HepG2 (cell line): Measurements from ENCODE around the gene NUTF2. TPM values are rescaled to one million over a fixed set of nuclear protein-coding genes. Genes with fewer than 3 reads are reported as not detected.

Experiments used
- ATAC-seq: fragments of 200-7000 bp; cut with Tn5 transposase; 3 replicates; pipeline ENCODE4 v1.9.1; 2020; ENCODE audit warnings: mild to moderate bottlenecking, moderate library complexity
- BruUV-seq: library from RNA; stranded (reverse); fragments of 400-500 nt; replicated peaks from 2 replicates; lab custom pipeline; 2021; lab: Mats Ljungman, UMichigan
- CTCF ChIA-PET: fragments of 300-600 bp; formaldehyde crosslinking; extraction: SDS; loops from one replicate; lab custom pipeline; 2021; ENCODE audit warnings: low total read pairs, inconsistent platforms, low intra/inter-chr PET ratio; lab: Yijun Ruan, JAX
- POLR2A ChIA-PET: fragments of 350-600 bp; sonication (Branson Sonifier 250); formaldehyde crosslinking; loops from one replicate; lab custom pipeline; 2020; ENCODE audit warnings: antibody characterized with exemption, inconsistent platforms; lab: Yijun Ruan, JAX
- DNase-seq: peaks from one replicate; pipeline ENCODE4 v3.0.0-alpha.2; 2015; ENCODE audit warnings: low spot score
- FAIRE-seq: peaks from 3 replicates; lab custom pipeline; 2011; peaks lifted over from hg19 to GRCh38; lab: Jason Lieb, UNC
- H2AFZ ChIP-seq: one replicate; pipeline ENCODE4 v1.6.1; 2011; ENCODE audit warnings: low read length, inconsistent platforms
- H3K27ac ChIP-seq: fragments of 300-600 bp; 3 replicates; pipeline ENCODE4 v1.8.0; 2011; ENCODE audit warnings: mixed run types, mild to moderate bottlenecking, mixed read lengths, low read length, inconsistent platforms; ENCODE audit not compliant: insufficient read depth; ENCODE audit errors: extremely low read length
- H3K27me3 ChIP-seq, 2 experiments: fragments of 200-600 bp in 1 of 2; 2 replicates in 1 of 2; 3 replicates in 1 of 2; pipeline versions ENCODE4 v1.6.0 to v1.8.0; 2011; ENCODE audit warnings: low read length in 2 of 2, mild to moderate bottlenecking in 2 of 2, moderate library complexity in 2 of 2, inconsistent platforms in 1 of 2; ENCODE audit not compliant: insufficient read depth in 2 of 2, control insufficient read depth in 1 of 2
- H3K36me3 ChIP-seq, 2 experiments: fragments of 200-600 bp in 1 of 2; replicated peaks in 1 of 2; 2 replicates in 1 of 2; 3 replicates in 1 of 2; pipeline versions ENCODE4 v1.5.1 to v1.8.0; 2011; ENCODE audit warnings: low read length in 2 of 2, inconsistent platforms in 1 of 2; ENCODE audit not compliant: insufficient read depth in 2 of 2, control insufficient read depth in 1 of 2
- H3K4me1 ChIP-seq: 2 replicates; pipeline ENCODE4 v1.5.1; 2012; ENCODE audit warnings: low read length, inconsistent platforms; ENCODE audit not compliant: insufficient read depth
- H3K4me2 ChIP-seq: 2 replicates; pipeline ENCODE4 v1.6.0; 2011; ENCODE audit warnings: low read depth, low read length, inconsistent platforms
- H3K4me3 ChIP-seq, 3 experiments: fragments of 200-600 bp in 1 of 3; sonication (generic), shearing (Covaris generic) in 1 of 3; replicated peaks in 1 of 3; 2 replicates each; pipeline ENCODE4 v1.5.1; 2011 to 2016; ENCODE audit warnings: low read length in 3 of 3, inconsistent platforms in 2 of 3, low read depth in 2 of 3, mild to moderate bottlenecking in 2 of 3, control low read depth in 1 of 3, mixed read lengths in 1 of 3; ENCODE audit not compliant: insufficient read depth in 1 of 3
- H3K79me2 ChIP-seq: one replicate; pipeline ENCODE4 v1.6.1; 2011; ENCODE audit warnings: low read length, inconsistent platforms; ENCODE audit not compliant: insufficient read depth
- H3K9ac ChIP-seq: 2 replicates; pipeline ENCODE4 v1.6.0; 2011; ENCODE audit warnings: mild to moderate bottlenecking, low read depth, low read length, inconsistent platforms; ENCODE audit not compliant: insufficient read depth
- H3K9me3 ChIP-seq: 2 replicates; pipeline ENCODE4 v1.5.1; 2012; ENCODE audit warnings: mild to moderate bottlenecking, low read length
- H4K20me1 ChIP-seq: 2 replicates; pipeline ENCODE4 v1.6.0; 2011; ENCODE audit warnings: inconsistent platforms, mild to moderate bottlenecking, low read length, moderate library complexity; ENCODE audit not compliant: insufficient read depth
- GABPB1 ChIP-seq: IDR thresholded peaks from 2 replicates; pipeline ENCODE4 v1.6.1; 2016; ENCODE audit warnings: mild to moderate bottlenecking, missing genetic modification reagents, moderate library complexity, missing compliant biosample characterization
- KDM2A ChIP-seq: sonication (generic); formaldehyde crosslinking; IDR thresholded peaks from 2 replicates; pipeline ENCODE4 v1.4.0; 2020; ENCODE audit warnings: low read depth, missing genetic modification reagents, borderline replicate concordance
- KLF11 ChIP-seq: IDR thresholded peaks from 2 replicates; pipeline ENCODE4 v1.6.1; 2016; ENCODE audit warnings: missing compliant biosample characterization
- KLF16 ChIP-seq, 2 experiments: sonication (generic) in 1 of 2; formaldehyde crosslinking in 1 of 2; IDR thresholded peaks; 2 replicates each; pipeline versions ENCODE4 v1.6.1 to v1.8.0; 2016 to 2023; ENCODE audit warnings: missing genetic modification reagents in 2 of 2, missing compliant biosample characterization in 1 of 2
- MTF2 ChIP-seq: sonication (generic); formaldehyde crosslinking; IDR thresholded peaks from 2 replicates; pipeline ENCODE4 v1.5.0; 2020; ENCODE audit warnings: missing genetic modification reagents, borderline replicate concordance
- NFIB ChIP-seq: sonication (generic); formaldehyde crosslinking; IDR thresholded peaks from 2 replicates; pipeline ENCODE4 v1.9.0; 2021; ENCODE audit warnings: missing genetic modification reagents, mild to moderate bottlenecking, borderline replicate concordance
- NRL ChIP-seq: sonication (generic); formaldehyde crosslinking; IDR thresholded peaks from 2 replicates; pipeline ENCODE4 v1.5.0; 2020; ENCODE audit warnings: missing genetic modification reagents, mild to moderate bottlenecking, moderate library complexity, borderline replicate concordance
- POGK ChIP-seq: sonication (generic); formaldehyde crosslinking; conservative IDR thresholded peaks from 2 replicates; pipeline ENCODE4 v1.8.0; 2022; ENCODE audit warnings: mild to moderate bottlenecking, moderate library complexity, missing genetic modification reagents
- REST ChIP-seq, 2 experiments: IDR thresholded peaks; 2 replicates each; pipeline ENCODE4 v1.6.1; 2011 to 2012; ENCODE audit warnings: low read length in 2 of 2, borderline replicate concordance in 1 of 2, low read depth in 1 of 2, mild to moderate bottlenecking in 1 of 2, moderate library complexity in 1 of 2
- WIZ ChIP-seq: sonication (generic); formaldehyde crosslinking; IDR thresholded peaks from 2 replicates; pipeline ENCODE4 v1.5.1; 2020; ENCODE audit warnings: mild to moderate bottlenecking, missing genetic modification reagents
- ZNF414 ChIP-seq: sonication (generic); formaldehyde crosslinking; IDR thresholded peaks from 2 replicates; pipeline ENCODE4 v1.5.0; 2020; ENCODE audit warnings: missing genetic modification reagents
- ZNF460 ChIP-seq: sonication (generic); formaldehyde crosslinking; IDR thresholded peaks from 2 replicates; pipeline ENCODE4 v1.5.1; 2020; ENCODE audit warnings: missing genetic modification reagents, mild to moderate bottlenecking, borderline replicate concordance
- ZNF577 ChIP-seq: sonication (generic); formaldehyde crosslinking; IDR thresholded peaks from 2 replicates; pipeline ENCODE4 v1.4.0; 2020; ENCODE audit warnings: mild to moderate bottlenecking, low read depth, missing genetic modification reagents, borderline replicate concordance
- WGBS: methylation state at CpG from one replicate; pipeline ENCODE4 v1.1.6; 2017; ENCODE audit warnings: low lambda C conversion rate; 5-methylcytosine and 5-hydroxymethylcytosine counted together
- in situ Hi-C: cut with HindIII; loops from 2 replicates; pipeline ENCODE4 v1.10.0; 2017; ENCODE audit warnings: low pct_unique_long_range_greater_than_20kb; ENCODE audit not compliant: extremely low pct_ligation_motif_present
- intact Hi-C: fragments of 100-400 bp; cut with micrococcal nuclease; formaldehyde crosslinking; loops from one replicate; pipeline ENCODE4 v1.10.0; 2022; ENCODE audit not compliant: unreplicated experiment
- polyA plus RNA-seq, 8 experiments: library from polyadenylated mRNA; depleted of rRNA in 3 of 8; stranded (reverse) in 7 of 8; unstranded in 1 of 8; fragments of >200 nt; fragmentation: Illumina TruSeq in 4 of 8; extraction: Trizol in 4 of 8; gene quantifications; 2 replicates each; pipeline versions ENCODE4 v1.2.1 to v1.2.3, GENCODE V29; 2011 to 2016; ENCODE audit warnings: low read depth in 4 of 8, missing spikeins in 1 of 8, mixed read lengths in 1 of 8; ENCODE audit not compliant: insufficient read depth in 1 of 8
- total RNA-seq, 5 experiments: library from RNA; depleted of rRNA; stranded (reverse); fragments of >200 nt; fragmentation: Illumina TruSeq; extraction: Trizol; gene quantifications; 2 replicates each; pipeline ENCODE4 v1.2.3, GENCODE V29; 2016; ENCODE audit warnings: low read depth in 1 of 5

The NUTF2 gene
- total and polyA plus RNA-seq, 2 of the 13 experiments (the other 11 are each of a cell fraction or from before 2014, with no cell fraction given): 168 to 214 TPM

- TF ChIP-seq KDM2A (CRISPR knock-in tag) (no peak), KLF11 (no peak), NFIB (CRISPR knock-in tag) (0 out of 2 replicates have a peak, but pooled peaks have one; percentile 53), POGK (CRISPR knock-in tag) (no peak), WIZ (CRISPR knock-in tag) (0 out of 2 replicates have a peak, but pooled peaks have one; percentile 60), ZNF414 (CRISPR knock-in tag) (0 out of 2 replicates have a peak, but pooled peaks have one; percentile 62), ZNF577 (no peak), NRL (CRISPR knock-in tag) (no peak)
These were observed 27.0 kb downstream of the NUTF2 start (continued) for GRCh38 chr16:67873435-67874370.

- BruUV-seq: no TSS peak
- Histone ChIP-seq H3K4me2 (peak overlapping the region; percentile 91), H3K36me3 (peaks cover 42 to 66% of the 10 kb centered on the region in 2 experiments), H3K4me1 (peaks cover 30% of the 10 kb centered on the region), H3K9me3 (no peaks in the 10 kb centered on the region), H3K27ac (no peak overlapping the region), H3K27me3 (no peaks in the 10 kb centered on the region; a peak in 1 of 5 replicates), H3K9ac (peak overlapping the region; percentile 85), H2AFZ (no peak overlapping the region), H3K4me3 (peak overlapping the region; percentile 85 to 98 (median 87)), H4K20me1 (peaks cover 15% of the 10 kb centered on the region), H3K79me2 (peaks cover 31% of the 10 kb centered on the region)
- no peak for DNase-seq
- no peak for ATAC-seq
- POLR2A ChIA-PET: no interaction called here
- TF ChIP-seq GABPB1 (no peak), REST (IDR thresholded peaks at IDR 0.05; ENCODE audit: borderline replicate concordance in 1 of 2, low read depth in 1 of 2, low read length in 2 of 2) (no peak), ZNF460 (CRISPR knock-in tag) (no peak), MTF2 (CRISPR knock-in tag) (no peak), KLF16 (CRISPR knock-in tag; IDR thresholded peaks at IDR 0.05) (no peak)
- WGBS: 52% methylated on average over 3 of the region's 3 CpGs
- CTCF ChIA-PET: interaction anchor here (2.9 kb wide), 1 partner anchor 58 kb away, joined by 18 read pairs; no protein-coding TSS in a partner anchor
- in situ Hi-C loops (no loop called here), intact Hi-C loops (loop anchor here (1.0 to 5.0 kb wide), 2 partner anchors 20 to 1337 kb away; no protein-coding TSS in a partner anchor)
- no peak for FAIRE-seq
These were observed 27.6 kb downstream of the NUTF2 start for GRCh38 chr16:67874372-67874771.
